Measurements from ENCODE around the gene CIB4. TPM values are rescaled to one million over a fixed set of nuclear protein-coding genes. Genes with fewer than 3 reads are reported as not detected.

The CIB4 gene
- total RNA-seq, 3 donors from 2014 or later (not counting 1 experiment from before 2014, with no cell fraction given), result not detected

GRCh38 chr2:26651799-26652198 is 10.6 kb upstream of the CIB4 start:
- Histone ChIP-seq H3K9me3 (ENCODE audit: control insufficient read depth, insufficient read depth, low read length) (no peaks in the 10 kb centered on the region), H3K36me3 (ENCODE audit: control insufficient read depth, insufficient read depth, low read length) (no peaks in the 10 kb centered on the region), H3K4me3 (ENCODE audit: low read length) (no peak overlapping the region), H3K4me1 (ENCODE audit: control insufficient read depth, insufficient read depth, low read length) (no peaks in the 10 kb centered on the region), H3K27ac (ENCODE audit: low read length) (no peak overlapping the region), H3K27me3 (ENCODE audit: control insufficient read depth, insufficient read depth, low read length) (no peaks in the 10 kb centered on the region)
- Mint-ChIP-seq H3K27ac (no peak overlapping the region), H3K4me3 (no peak overlapping the region), H3K36me3 (no peaks in the 10 kb centered on the region), H3K4me1 (no peaks in the 10 kb centered on the region), H3K9me3 (no peaks in the 10 kb centered on the region), H3K27me3 (ENCODE audit: low read depth in 2 of 2) (peaks cover 16 to 33% of the 10 kb centered on the region in 2 donors)
- DNase-seq (no peak), ATAC-seq (no peak)
- intact Hi-C loops (cut with micrococcal nuclease), result no loop called here
- TF ChIP-seq, protein P1, sequence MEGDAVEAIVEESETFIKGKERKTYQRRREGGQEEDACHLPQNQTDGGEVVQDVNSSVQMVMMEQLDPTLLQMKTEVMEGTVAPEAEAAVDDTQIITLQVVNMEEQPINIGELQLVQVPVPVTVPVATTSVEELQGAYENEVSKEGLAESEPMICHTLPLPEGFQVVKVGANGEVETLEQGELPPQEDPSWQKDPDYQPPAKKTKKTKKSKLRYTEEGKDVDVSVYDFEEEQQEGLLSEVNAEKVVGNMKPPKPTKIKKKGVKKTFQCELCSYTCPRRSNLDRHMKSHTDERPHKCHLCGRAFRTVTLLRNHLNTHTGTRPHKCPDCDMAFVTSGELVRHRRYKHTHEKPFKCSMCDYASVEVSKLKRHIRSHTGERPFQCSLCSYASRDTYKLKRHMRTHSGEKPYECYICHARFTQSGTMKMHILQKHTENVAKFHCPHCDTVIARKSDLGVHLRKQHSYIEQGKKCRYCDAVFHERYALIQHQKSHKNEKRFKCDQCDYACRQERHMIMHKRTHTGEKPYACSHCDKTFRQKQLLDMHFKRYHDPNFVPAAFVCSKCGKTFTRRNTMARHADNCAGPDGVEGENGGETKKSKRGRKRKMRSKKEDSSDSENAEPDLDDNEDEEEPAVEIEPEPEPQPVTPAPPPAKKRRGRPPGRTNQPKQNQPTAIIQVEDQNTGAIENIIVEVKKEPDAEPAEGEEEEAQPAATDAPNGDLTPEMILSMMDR (IDR thresholded peaks at IDR 0.05), result no peak
- 83% methylated on average over 7 of the region's 7 CpGs for WGBS (ENCODE audit: insufficient coverage)

DNA sequence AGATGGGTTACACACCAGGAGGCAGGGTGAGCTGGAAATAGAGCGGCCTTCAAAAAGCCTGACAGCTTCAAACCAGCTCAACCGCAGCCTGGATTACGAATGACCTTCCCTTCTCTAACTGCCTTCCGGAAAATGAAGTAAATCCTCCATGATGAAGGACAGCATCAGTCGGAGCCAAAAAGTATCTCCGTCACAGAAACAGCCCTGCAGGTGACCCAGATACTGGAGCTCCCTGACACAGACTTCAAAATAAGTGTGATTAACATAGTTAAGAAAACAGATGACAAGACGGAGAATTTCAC is 10.3 kb upstream of the CIB4 start:
- H3K27ac Mint-ChIP-seq, result no peak overlapping the region
- H3K36me3 Mint-ChIP-seq, result no peaks in the 10 kb centered on the region
- no peaks in the 10 kb centered on the region for H3K9me3 Mint-ChIP-seq
- H3K36me3 ChIP-seq (ENCODE audit: control insufficient read depth, insufficient read depth, low read length), result no peaks in the 10 kb centered on the region
- no peak overlapping the region for H3K4me3 ChIP-seq (ENCODE audit: low read length)
- H3K4me1 Mint-ChIP-seq, result no peaks in the 10 kb centered on the region
- H3K9me3 ChIP-seq (ENCODE audit: control insufficient read depth, insufficient read depth, low read length), result no peaks in the 10 kb centered on the region
- intact Hi-C loops (cut with micrococcal nuclease), result no loop called here
- ATAC-seq (no peak), DNase-seq (no peak)
- no peaks in the 10 kb centered on the region for H3K27me3 ChIP-seq (ENCODE audit: control insufficient read depth, insufficient read depth, low read length)
- TF ChIP-seq, protein P1 (IDR thresholded peaks at IDR 0.05), result no peak
- peaks cover 18 to 35% of the 10 kb centered on the region in 2 donors for H3K27me3 Mint-ChIP-seq (ENCODE audit: low read depth in 2 of 2)
- no peak overlapping the region for H3K27ac ChIP-seq (ENCODE audit: low read length)
- 89% methylated on average over 7 of the region's 7 CpGs for WGBS (ENCODE audit: insufficient coverage)
- H3K4me1 ChIP-seq (ENCODE audit: control insufficient read depth, insufficient read depth, low read length), result no peaks in the 10 kb centered on the region
- no peak overlapping the region for H3K4me3 Mint-ChIP-seq

DNA sequence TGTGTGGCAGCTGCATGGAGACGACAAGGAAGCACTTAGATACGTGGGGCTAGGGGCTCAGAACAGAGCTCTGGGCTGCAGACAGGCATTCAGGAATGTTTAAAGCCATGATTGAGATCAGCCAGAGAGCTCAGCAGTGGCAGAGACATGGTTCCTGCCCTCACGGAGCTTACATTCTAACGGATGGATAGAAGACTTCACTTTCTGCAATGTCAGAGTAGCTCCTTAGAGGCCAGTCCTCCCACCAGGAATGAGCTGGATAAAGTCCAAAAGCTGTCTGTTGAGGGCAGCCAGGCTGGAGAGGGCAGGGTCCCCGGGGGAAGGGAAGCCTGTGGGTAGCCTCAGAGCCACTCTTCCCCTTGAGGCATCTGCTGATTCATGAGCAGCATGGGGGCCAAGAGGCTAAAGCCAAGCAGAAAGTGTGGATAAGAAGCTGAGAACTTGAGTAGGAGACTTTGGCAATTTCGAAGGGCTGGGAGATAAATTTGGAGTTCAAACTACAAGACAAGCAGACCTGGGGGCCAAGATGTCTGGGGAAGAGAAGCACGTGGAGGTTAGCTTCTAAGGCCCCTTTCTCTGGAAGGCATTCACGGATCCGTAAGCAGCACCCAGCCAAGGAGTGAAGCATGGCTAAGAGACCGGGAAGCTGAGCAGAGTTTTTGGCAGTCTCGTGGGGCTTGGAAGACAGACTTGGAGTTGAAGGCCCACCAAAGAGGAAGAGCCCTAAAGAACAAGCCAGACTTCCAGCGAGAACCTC is 9.7 kb upstream of the CIB4 start:
- H3K36me3 ChIP-seq (ENCODE audit: control insufficient read depth, insufficient read depth, low read length), result no peaks in the 10 kb centered on the region
- ATAC-seq, result no peak
- H3K27me3 Mint-ChIP-seq (ENCODE audit: low read depth in 2 of 2), result peaks cover 22 to 40% of the 10 kb centered on the region in 2 donors

More for the DNA sequence above, 9.7 kb upstream of the CIB4 start:
- TF ChIP-seq, protein P1 (IDR thresholded peaks at IDR 0.05), result no peak
- Mint-ChIP-seq H3K4me1 (no peaks in the 10 kb centered on the region), H3K36me3 (no peaks in the 10 kb centered on the region), H3K27ac (no peak overlapping the region), H3K9me3 (no peaks in the 10 kb centered on the region), H3K4me3 (no peak overlapping the region)
- Histone ChIP-seq H3K4me3 (ENCODE audit: low read length) (no peak overlapping the region), H3K4me1 (ENCODE audit: control insufficient read depth, insufficient read depth, low read length) (no peaks in the 10 kb centered on the region), H3K9me3 (ENCODE audit: control insufficient read depth, insufficient read depth, low read length) (no peaks in the 10 kb centered on the region), H3K27me3 (ENCODE audit: control insufficient read depth, insufficient read depth, low read length) (no peaks in the 10 kb centered on the region), H3K27ac (ENCODE audit: low read length) (no peak overlapping the region)
- 82% methylated on average over 12 of the region's 12 CpGs for WGBS (ENCODE audit: insufficient coverage)
- DNase-seq, result no peak
- intact Hi-C loops (cut with micrococcal nuclease), result no loop called here

Data from natural killer cell (primary cell).